H1 (cell line): ENCODE measurements around the gene RAB44. TPM values are rescaled to one million over a fixed set of nuclear protein-coding genes. Genes with fewer than 3 reads are reported as not detected.

Experiments
- CTCF ChIA-PET: fragments of 300-600 bp; sonication (Branson Sonifier 250); formaldehyde crosslinking; loops from one replicate; lab custom pipeline; 2021; ENCODE audit not compliant: partially characterized antibody; lab: Charles Lee
- POLR2A ChIA-PET: fragments of 300-600 bp; sonication (Branson Sonifier 250); formaldehyde crosslinking; loops from one replicate; lab custom pipeline; 2021; ENCODE audit warnings: inconsistent platforms; ENCODE audit not compliant: partially characterized antibody; lab: Charles Lee
- DNase-seq, 2 experiments: peaks; one replicate each; pipeline versions ENCODE4 v3.0.0 to v3.0.0-alpha.2; 2010 to 2022; ENCODE audit warnings: low spot score in 2 of 2, low read depth in 1 of 2, mixed read lengths in 1 of 2
- FAIRE-seq: peaks from 2 replicates; lab custom pipeline; 2011; peaks lifted over from hg19 to GRCh38; lab: Jason Lieb, UNC
- H2AFZ ChIP-seq: 2 replicates; pipeline ENCODE4 v1.8.1; 2012; ENCODE audit warnings: low read length, inconsistent platforms
- H2AK5ac ChIP-seq: 2 replicates; pipeline ENCODE4 v1.6.1; 2013; ENCODE audit warnings: low read depth, low read length
- H2BK120ac ChIP-seq: replicated peaks from 2 replicates; pipeline ENCODE3; 2013; ENCODE audit warnings: low read depth, low read length, inconsistent platforms
- H2BK12ac ChIP-seq: 2 replicates; pipeline ENCODE4 v1.6.1; 2013; ENCODE audit warnings: low read depth, low read length
- H2BK15ac ChIP-seq: 2 replicates; pipeline ENCODE4 v1.6.1; 2013; ENCODE audit warnings: low read length
- H2BK20ac ChIP-seq: 2 replicates; pipeline ENCODE4 v1.6.1; 2013; ENCODE audit warnings: low read length
- H2BK5ac ChIP-seq: 2 replicates; pipeline ENCODE4 v1.6.1; 2013; ENCODE audit warnings: low read depth, low read length
- H3K14ac ChIP-seq: 2 replicates; pipeline ENCODE4 v1.6.1; 2013; ENCODE audit warnings: inconsistent platforms; ENCODE audit not compliant: insufficient read length
- H3K18ac ChIP-seq: 2 replicates; pipeline ENCODE4 v1.6.1; 2013; ENCODE audit warnings: low read length; ENCODE audit errors: extremely low read depth
- H3K23ac ChIP-seq: 2 replicates; pipeline ENCODE4 v1.6.1; 2013; ENCODE audit warnings: inconsistent platforms; ENCODE audit not compliant: insufficient read length
- H3K23me2 ChIP-seq: 2 replicates; pipeline ENCODE4 v1.6.1; 2013; ENCODE audit warnings: low read depth, low read length
- H3K27ac ChIP-seq: 2 replicates; pipeline ENCODE4 v1.6.1; 2011; ENCODE audit warnings: low read depth, low read length, inconsistent platforms
- H3K27me3 ChIP-seq, 4 experiments: replicated peaks in 1 of 4; 1 replicate in 1 of 4; 2 replicates in 3 of 4; pipeline versions ENCODE4 v1.6.1 to v1.8.1; 2011 to 2013; ENCODE audit warnings: low read length in 3 of 4, mild to moderate bottlenecking in 3 of 4, inconsistent platforms in 2 of 4, mixed read lengths in 2 of 4, moderate library complexity in 1 of 4; ENCODE audit not compliant: control insufficient read depth in 3 of 4, insufficient read depth in 3 of 4; ENCODE audit errors: extremely low read depth in 1 of 4
- H3K36me3 ChIP-seq, 4 experiments: 2 replicates each; pipeline versions ENCODE4 v1.6.1 to v1.8.1; 2011 to 2013; ENCODE audit warnings: mild to moderate bottlenecking in 4 of 4, low read length in 3 of 4, moderate library complexity in 2 of 4, control low read depth in 1 of 4, inconsistent platforms in 1 of 4; ENCODE audit not compliant: insufficient read depth in 4 of 4, control insufficient read depth in 2 of 4
- H3K4ac ChIP-seq: replicated peaks from 2 replicates; pipeline ENCODE3; 2013; ENCODE audit warnings: low read length, low read depth, mixed read lengths, inconsistent platforms; ENCODE audit not compliant: insufficient read length
- H3K4me1 ChIP-seq, 4 experiments: replicated peaks in 1 of 4; 1 replicate in 1 of 4; 2 replicates in 3 of 4; pipeline versions ENCODE4 v1.6.1 to v1.8.1; 2011 to 2013; ENCODE audit warnings: low read length in 3 of 4, inconsistent platforms in 2 of 4, mixed read lengths in 1 of 4; ENCODE audit not compliant: insufficient read depth in 4 of 4, control insufficient read depth in 3 of 4
- H3K4me2 ChIP-seq, 2 experiments: 2 replicates each; pipeline versions ENCODE4 v1.6.1 to v1.8.1; 2011 to 2013; ENCODE audit warnings: low read depth in 2 of 2, low read length in 2 of 2, control low read depth in 1 of 2, inconsistent platforms in 1 of 2, mild to moderate bottlenecking in 1 of 2; ENCODE audit not compliant: insufficient read depth in 1 of 2
- H3K4me3 ChIP-seq, 4 experiments: fragments of 200-600, 300-600 bp in 1 of 4; sonication (generic), shearing (Covaris generic), sonication (Bioruptor Twin) in 1 of 4; 2 replicates each; pipeline versions ENCODE4 v1.5.1 to v1.8.1; 2011 to 2016; ENCODE audit warnings: low read length in 4 of 4, low read depth in 3 of 4, control low read depth in 2 of 4, inconsistent platforms in 2 of 4, mild to moderate bottlenecking in 2 of 4, mixed read lengths in 1 of 4, moderate library complexity in 1 of 4; ENCODE audit not compliant: insufficient read depth in 2 of 4; ENCODE audit errors: extremely low read depth in 1 of 4
- H3K56ac ChIP-seq: replicated peaks from 2 replicates; pipeline ENCODE3; 2013; ENCODE audit warnings: low read depth, mild to moderate bottlenecking, mixed read lengths, low read length, inconsistent platforms; ENCODE audit not compliant: insufficient read length
- H3K79me1 ChIP-seq: 2 replicates; pipeline ENCODE4 v1.6.1; 2013; ENCODE audit warnings: low read depth, low read length, control low read depth
- H3K79me2 ChIP-seq, 2 experiments: 2 replicates each; pipeline versions ENCODE4 v1.6.1 to v1.8.1; 2012 to 2013; ENCODE audit warnings: low read length in 2 of 2, mild to moderate bottlenecking in 2 of 2, inconsistent platforms in 1 of 2; ENCODE audit not compliant: insufficient read depth in 2 of 2, control insufficient read depth in 1 of 2
- H3K9ac ChIP-seq, 4 experiments: replicated peaks in 1 of 4; 1 replicate in 1 of 4; 2 replicates in 3 of 4; pipeline versions ENCODE4 v1.6.1 to v1.8.1; 2011 to 2013; ENCODE audit warnings: low read depth in 3 of 4, low read length in 3 of 4, control low read depth in 2 of 4, mild to moderate bottlenecking in 2 of 4, moderate library complexity in 2 of 4, inconsistent platforms in 1 of 4; ENCODE audit errors: extremely low read depth in 1 of 4
- H3K9me3 ChIP-seq, 2 experiments: 2 replicates each; pipeline versions ENCODE4 v1.6.1 to v1.8.1; 2012 to 2013; ENCODE audit warnings: mild to moderate bottlenecking in 2 of 2, moderate library complexity in 2 of 2, control low read depth in 1 of 2, inconsistent platforms in 1 of 2, low read depth in 1 of 2, low read length in 1 of 2, mixed read lengths in 1 of 2; ENCODE audit not compliant: insufficient read depth in 2 of 2
- H4K20me1 ChIP-seq, 2 experiments: replicated peaks in 1 of 2; 2 replicates each; pipeline versions ENCODE3 to v1.8.1; 2011 to 2013; ENCODE audit warnings: inconsistent platforms in 2 of 2, low read length in 2 of 2, mild to moderate bottlenecking in 1 of 2; ENCODE audit not compliant: insufficient read depth in 2 of 2, control insufficient read depth in 1 of 2
- H4K5ac ChIP-seq: 2 replicates; pipeline ENCODE4 v1.6.1; 2013; ENCODE audit warnings: low read length, low read depth, mixed read lengths, inconsistent platforms; ENCODE audit not compliant: insufficient read length
- H4K8ac ChIP-seq: 2 replicates; pipeline ENCODE4 v1.8.0; 2013; ENCODE audit warnings: mild to moderate bottlenecking, moderate library complexity, low read length, inconsistent platforms; ENCODE audit not compliant: insufficient read depth; ENCODE audit errors: extremely low read depth
- H4K91ac ChIP-seq: replicated peaks from 2 replicates; pipeline ENCODE3; 2013; ENCODE audit warnings: low read length, mixed read lengths, inconsistent platforms; ENCODE audit not compliant: insufficient read length
- BCL11A ChIP-seq, 2 experiments: IDR thresholded peaks; one replicate each; pipeline ENCODE4 v1.6.1; 2011; ENCODE audit warnings: low read depth in 2 of 2, low read length in 2 of 2, mild to moderate bottlenecking in 2 of 2
- CREB1 ChIP-seq: IDR thresholded peaks from 2 replicates; pipeline ENCODE4 v1.6.1; 2012; ENCODE audit warnings: inconsistent platforms
- EGR1 ChIP-seq: IDR thresholded peaks from 2 replicates; pipeline ENCODE4 v1.6.1; 2011; ENCODE audit warnings: low read depth, low read length, borderline replicate concordance
- EP300 ChIP-seq, 2 experiments: IDR thresholded peaks; 1 replicate in 1 of 2; 2 replicates in 1 of 2; pipeline ENCODE4 v1.6.1; 2011 to 2012; ENCODE audit warnings: low read depth in 2 of 2, low read length in 2 of 2, mild to moderate bottlenecking in 2 of 2, borderline replicate concordance in 1 of 2, inconsistent platforms in 1 of 2, moderate library complexity in 1 of 2
- JUND ChIP-seq: IDR thresholded peaks from 2 replicates; pipeline ENCODE4 v1.6.1; 2011; ENCODE audit warnings: mild to moderate bottlenecking, improper control_type of control experiment, low read length
- POLR2AphosphoS5 ChIP-seq: IDR thresholded peaks from 2 replicates; pipeline ENCODE4 v1.6.1; 2011; ENCODE audit warnings: low read depth, low read length
- WGBS, 2 experiments: shearing (Covaris generic) in 1 of 2; methylation state at CpG; one replicate each; pipeline versions ENCODE4 v1.1.6 to v1.1.7; 2013 to 2015; ENCODE audit warnings: low lambda C conversion rate in 2 of 2, mixed read lengths in 2 of 2, inconsistent platforms in 1 of 2, low coverage in 1 of 2, missing lambda C conversion rate in 1 of 2; ENCODE audit not compliant: insufficient replicate concordance in 2 of 2, insufficient coverage in 1 of 2, insufficient read length in 1 of 2; ENCODE audit errors: extremely low coverage in 1 of 2, missing lambda C conversion rate in 1 of 2; 5-methylcytosine and 5-hydroxymethylcytosine counted together
- polyA plus RNA-seq, 7 experiments: library from polyadenylated mRNA; depleted of rRNA in 3 of 7; stranded (reverse) in 5 of 7; unstranded in 2 of 7; fragments of >200 nt in 5 of 7; fragments of 200-250 nt in 2 of 7; gene quantifications; 1 replicate in 5 of 7; 2 replicates in 1 of 7; 4 replicates in 1 of 7; pipeline versions ENCODE4 v1.2.1 to v1.2.3, GENCODE V29; 2011 to 2013; ENCODE audit warnings: missing spikeins in 2 of 7, mixed read lengths in 2 of 7
- total RNA-seq: library from RNA; stranded (reverse); fragmentation: NEBNext Ultra II Directional; extraction: Animal tissue kit (Norgen Biotek cat#: 25700); gene quantifications from 2 replicates; pipeline ENCODE4 v1.2.1, GENCODE V29; 2021
- TF ChIP-seq, protein P1 (sequence below): IDR thresholded peaks from 2 replicates; pipeline ENCODE4 v1.6.1; 2012; ENCODE audit warnings: inconsistent platforms
- TF ChIP-seq, protein P2 (sequence below): IDR thresholded peaks from 2 replicates; pipeline ENCODE4 v1.6.1; 2012; ENCODE audit warnings: inconsistent platforms

Gene RAB44
- total and polyA plus RNA-seq, 2 of the 8 experiments (the other 6 are each of a cell fraction or from before 2014, with no cell fraction given), result 0.02 TPM; not detected in 1

DNA sequence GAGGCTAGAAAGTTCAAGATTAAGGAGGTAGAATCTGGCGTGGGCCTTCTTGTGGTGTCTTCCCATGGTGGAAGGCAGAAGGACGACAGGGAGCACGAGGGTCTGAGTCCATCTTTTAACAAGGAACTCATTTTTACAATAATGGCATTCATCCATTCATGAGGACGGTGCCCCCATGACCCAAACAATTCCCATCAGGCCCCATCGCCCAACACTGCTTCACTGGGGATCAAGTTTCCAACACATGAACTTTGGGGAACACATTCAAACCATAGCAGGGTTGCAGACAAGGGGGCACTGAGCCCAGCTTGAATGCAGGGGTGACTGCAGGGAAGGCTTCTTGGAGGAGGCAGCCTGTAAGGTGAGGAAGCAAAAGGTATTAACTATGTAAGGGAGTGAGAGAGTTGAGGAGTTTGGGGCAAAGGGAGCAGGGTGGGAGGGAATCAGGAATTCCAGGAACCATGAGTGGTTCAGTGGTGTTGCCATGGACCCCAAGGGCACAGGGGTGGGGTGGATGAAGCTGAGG is 5.5 kb downstream of the RAB44 start:
- H2BK12ac ChIP-seq, result no peak overlapping the region
- POLR2A ChIA-PET, result interaction anchor here (1.1 kb wide), 1 partner anchor 108 kb away, joined by 3 read pairs; no protein-coding TSS in a partner anchor
- H3K23ac ChIP-seq, result no peak overlapping the region
- no peak overlapping the region for H3K56ac ChIP-seq
- H3K4me1 ChIP-seq, result no peaks in the 10 kb centered on the region
- no peak overlapping the region for H4K8ac ChIP-seq
- 84% methylated on average over 5 of the region's 5 CpGs; no CpG with 5 or more reads in 1 of the 2 experiments for WGBS, 2 experiments
- no peaks in the 10 kb centered on the region for H3K36me3 ChIP-seq
- FAIRE-seq (no peak), DNase-seq (no peak)
- CTCF ChIA-PET, result interaction anchor here (1.1 to 8.6 kb wide), 9 partner anchors 13 to 88 kb away, joined by 3 to 52 read pairs (median 4); no protein-coding TSS in a partner anchor
- no peak overlapping the region for H2AK5ac ChIP-seq
- no peaks in the 10 kb centered on the region for H3K79me1 ChIP-seq
- H3K4me2 ChIP-seq, result no peak overlapping the region
- no peak overlapping the region for H4K5ac ChIP-seq
- no peaks in the 10 kb centered on the region for H3K23me2 ChIP-seq
- H2AFZ ChIP-seq, result no peak overlapping the region
- no peak overlapping the region for H2BK5ac ChIP-seq
- no peaks in the 10 kb centered on the region for H3K27me3 ChIP-seq
- H4K91ac ChIP-seq, result no peak overlapping the region
- H3K14ac ChIP-seq, result no peak overlapping the region
- H2BK15ac ChIP-seq, result no peak overlapping the region
- H2BK20ac ChIP-seq, result no peak overlapping the region
- no peak overlapping the region for H3K9ac ChIP-seq
- no peaks in the 10 kb centered on the region for H3K9me3 ChIP-seq
- no peaks in the 10 kb centered on the region for H3K79me2 ChIP-seq
- H3K27ac ChIP-seq, result no peak overlapping the region
- H3K18ac ChIP-seq, result no peak overlapping the region
- no peak overlapping the region for H3K4ac ChIP-seq
- no peak overlapping the region for H3K4me3 ChIP-seq
- peaks cover 0 to 3% of the 10 kb centered on the region in 2 experiments for H4K20me1 ChIP-seq
- no peak overlapping the region for H2BK120ac ChIP-seq
- TF ChIP-seq, protein P1, sequence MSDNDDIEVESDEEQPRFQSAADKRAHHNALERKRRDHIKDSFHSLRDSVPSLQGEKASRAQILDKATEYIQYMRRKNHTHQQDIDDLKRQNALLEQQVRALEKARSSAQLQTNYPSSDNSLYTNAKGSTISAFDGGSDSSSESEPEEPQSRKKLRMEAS, result no peak
- TF ChIP-seq EGR1 (no peak), BCL11A (IDR thresholded peaks at IDR 0.05; ENCODE audit: low read depth in 2 of 2, low read length in 2 of 2) (no peak), CREB1 (no peak), JUND (no peak), POLR2AphosphoS5 (no peak), EP300 (IDR thresholded peaks at IDR 0.05; ENCODE audit: borderline replicate concordance in 1 of 2, low read depth in 2 of 2, low read length in 2 of 2) (no peak)
- TF ChIP-seq, protein P2, sequence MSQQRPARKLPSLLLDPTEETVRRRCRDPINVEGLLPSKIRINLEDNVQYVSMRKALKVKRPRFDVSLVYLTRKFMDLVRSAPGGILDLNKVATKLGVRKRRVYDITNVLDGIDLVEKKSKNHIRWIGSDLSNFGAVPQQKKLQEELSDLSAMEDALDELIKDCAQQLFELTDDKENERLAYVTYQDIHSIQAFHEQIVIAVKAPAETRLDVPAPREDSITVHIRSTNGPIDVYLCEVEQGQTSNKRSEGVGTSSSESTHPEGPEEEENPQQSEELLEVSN, result no peak
